ENCODE results near the gene WDR77.

DNA sequence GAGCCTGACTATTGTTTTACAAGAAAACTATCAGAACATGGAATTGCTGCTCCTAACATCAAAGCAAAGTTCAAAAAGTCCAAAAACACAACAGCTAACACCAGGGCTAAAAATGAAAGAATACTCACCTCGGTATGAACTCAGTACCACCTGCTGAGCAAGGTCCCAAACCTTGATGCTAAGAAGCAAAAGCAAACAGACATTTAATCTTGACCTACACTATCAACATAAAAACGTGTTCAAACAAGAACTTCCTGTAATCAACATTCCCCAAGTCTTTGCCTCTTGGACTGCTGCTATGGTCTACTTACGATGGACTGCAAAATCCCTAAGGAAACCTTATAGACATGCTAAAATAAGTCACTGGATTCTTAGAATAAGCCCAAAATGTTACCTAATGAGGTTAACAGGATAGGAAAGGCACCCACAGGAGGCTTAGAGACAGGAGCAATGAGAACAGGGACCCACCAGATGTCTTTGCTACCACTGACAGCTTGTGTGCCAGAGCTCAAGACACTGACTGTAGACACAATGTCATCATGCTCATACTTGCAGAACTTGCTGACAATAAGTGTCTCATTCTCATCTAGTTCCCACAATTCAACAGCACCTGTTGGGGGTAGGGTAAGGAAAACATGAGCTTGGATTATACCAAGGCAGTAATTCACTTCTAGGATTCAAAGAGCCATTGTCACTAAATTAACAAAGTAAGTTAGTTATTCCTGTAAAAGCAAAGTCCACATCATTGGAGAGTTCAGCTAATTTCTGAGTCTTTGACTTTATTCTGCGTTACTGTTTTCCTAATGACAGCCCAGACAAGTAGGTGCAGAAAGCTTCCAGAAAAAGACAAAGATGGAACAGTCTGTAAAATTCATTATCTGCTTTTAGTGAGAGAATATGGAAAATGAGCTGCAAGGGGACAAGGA is 1.8 kb downstream of the WDR77 start:
- TF ChIP-seq, protein P1, sequence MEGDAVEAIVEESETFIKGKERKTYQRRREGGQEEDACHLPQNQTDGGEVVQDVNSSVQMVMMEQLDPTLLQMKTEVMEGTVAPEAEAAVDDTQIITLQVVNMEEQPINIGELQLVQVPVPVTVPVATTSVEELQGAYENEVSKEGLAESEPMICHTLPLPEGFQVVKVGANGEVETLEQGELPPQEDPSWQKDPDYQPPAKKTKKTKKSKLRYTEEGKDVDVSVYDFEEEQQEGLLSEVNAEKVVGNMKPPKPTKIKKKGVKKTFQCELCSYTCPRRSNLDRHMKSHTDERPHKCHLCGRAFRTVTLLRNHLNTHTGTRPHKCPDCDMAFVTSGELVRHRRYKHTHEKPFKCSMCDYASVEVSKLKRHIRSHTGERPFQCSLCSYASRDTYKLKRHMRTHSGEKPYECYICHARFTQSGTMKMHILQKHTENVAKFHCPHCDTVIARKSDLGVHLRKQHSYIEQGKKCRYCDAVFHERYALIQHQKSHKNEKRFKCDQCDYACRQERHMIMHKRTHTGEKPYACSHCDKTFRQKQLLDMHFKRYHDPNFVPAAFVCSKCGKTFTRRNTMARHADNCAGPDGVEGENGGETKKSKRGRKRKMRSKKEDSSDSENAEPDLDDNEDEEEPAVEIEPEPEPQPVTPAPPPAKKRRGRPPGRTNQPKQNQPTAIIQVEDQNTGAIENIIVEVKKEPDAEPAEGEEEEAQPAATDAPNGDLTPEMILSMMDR (conservative IDR thresholded peaks at IDR 0.05; ENCODE audit: low read depth, low read length): no peak
- no peak for TF ChIP-seq EZH2 (IDR thresholded peaks at IDR 0.05; ENCODE audit: borderline replicate concordance, low read depth, low read length, poor library complexity, severe bottlenecking)

Data from A673 (cell line).